Brain pericyte (primary cell): ENCODE measurements around the gene HEATR1.
"Not testable (repeated sequence)": the region's sequence is repeated elsewhere in the genome, so short reads cannot be mapped to it uniquely, and the experiment has no call there.

Experiments
- DNase-seq: peaks from one replicate; pipeline ENCODE4 v3.0.0-alpha.2; 2012; ENCODE audit warnings: low read depth, low spot score

HEATR1 gene

DNA sequence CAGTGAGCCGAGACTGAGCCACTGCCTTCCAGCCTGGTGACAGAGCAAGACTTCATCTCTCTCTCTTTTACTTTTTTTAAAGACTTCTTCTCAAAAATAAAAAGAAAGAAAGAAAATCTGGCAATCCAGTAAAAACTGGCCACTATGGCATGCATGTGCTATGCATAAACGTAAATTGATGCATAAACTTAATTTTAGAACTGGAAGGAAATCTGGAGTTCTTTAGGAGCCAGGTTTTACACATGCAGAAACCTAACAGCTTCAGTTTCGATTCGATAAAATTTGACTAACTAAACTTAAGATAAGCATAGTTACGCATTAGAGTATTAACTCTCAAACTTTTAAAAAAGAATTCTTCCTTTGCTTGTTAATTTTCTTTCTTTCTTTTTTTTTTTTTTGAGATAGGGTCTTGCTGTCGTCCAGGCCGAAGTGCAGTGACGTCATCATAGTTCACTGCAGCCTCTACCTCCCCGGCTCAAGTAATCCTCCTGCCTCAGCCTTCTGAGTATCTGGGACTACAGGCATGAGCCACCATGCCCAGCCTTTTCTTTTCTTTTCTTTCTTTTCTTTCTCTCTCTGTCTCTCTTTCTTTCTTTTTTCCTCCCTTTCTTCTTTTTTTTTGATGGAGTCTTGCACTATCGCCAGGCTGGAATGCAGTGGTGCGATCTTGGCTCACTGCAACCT, 92.4 kb downstream of the HEATR1 start:
- no peak for DNase-seq

DNA sequence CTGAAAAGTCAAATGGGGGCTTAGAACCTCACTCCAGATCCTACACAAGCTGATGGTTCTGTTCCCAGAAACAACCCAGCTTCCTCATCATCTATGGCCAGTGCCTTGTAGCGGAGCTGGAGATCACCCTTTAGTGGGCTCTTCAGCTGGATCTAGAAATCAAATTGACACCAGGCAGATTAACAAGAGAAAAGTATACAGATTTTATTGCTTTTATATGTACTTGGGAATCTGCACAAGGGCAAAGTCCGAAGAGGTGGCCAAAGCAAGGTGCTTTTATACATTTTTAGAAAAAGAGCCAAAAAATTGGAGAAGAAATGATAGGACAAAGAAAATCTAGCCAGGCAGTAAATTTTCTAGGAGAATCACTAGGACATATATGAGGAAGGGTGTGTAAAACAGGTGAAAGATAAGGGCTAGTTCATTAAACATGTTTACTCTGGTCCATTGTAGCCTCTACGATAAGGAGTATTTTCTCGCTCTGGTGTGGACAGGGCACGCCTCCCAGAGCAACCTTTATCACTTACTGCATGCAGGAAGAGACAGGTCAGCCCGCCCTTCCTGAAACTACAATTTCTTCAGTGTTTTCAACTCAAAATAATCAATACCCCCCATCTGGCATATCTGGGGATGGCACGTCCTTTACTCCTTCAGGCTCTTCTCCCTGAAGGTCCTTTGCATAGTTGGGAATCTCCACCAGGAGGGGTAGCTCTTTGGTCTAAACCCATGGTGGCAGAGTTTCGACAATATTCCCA, 94.5 kb downstream of the HEATR1 start:
- no peak for DNase-seq

DNA sequence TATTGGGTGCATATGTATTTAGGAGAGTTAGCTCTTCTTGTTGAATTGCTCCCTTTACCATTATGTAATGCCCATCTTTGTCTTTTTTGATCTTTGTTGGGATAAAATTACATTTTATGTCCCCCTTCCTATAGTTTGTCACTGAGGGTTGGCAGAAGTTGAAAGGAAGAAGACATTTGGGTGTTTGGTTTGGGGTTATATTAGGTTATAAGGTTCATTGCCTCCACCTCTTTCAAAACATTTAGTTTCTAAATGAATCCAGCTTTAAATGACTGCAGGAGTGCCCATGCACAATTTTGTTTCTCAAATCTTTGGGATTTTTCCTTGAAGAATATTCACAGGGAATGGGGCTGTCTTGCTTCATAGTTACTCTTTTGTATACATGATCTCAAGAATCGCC, 95.1 kb downstream of the HEATR1 start:
- no peak for DNase-seq

DNA sequence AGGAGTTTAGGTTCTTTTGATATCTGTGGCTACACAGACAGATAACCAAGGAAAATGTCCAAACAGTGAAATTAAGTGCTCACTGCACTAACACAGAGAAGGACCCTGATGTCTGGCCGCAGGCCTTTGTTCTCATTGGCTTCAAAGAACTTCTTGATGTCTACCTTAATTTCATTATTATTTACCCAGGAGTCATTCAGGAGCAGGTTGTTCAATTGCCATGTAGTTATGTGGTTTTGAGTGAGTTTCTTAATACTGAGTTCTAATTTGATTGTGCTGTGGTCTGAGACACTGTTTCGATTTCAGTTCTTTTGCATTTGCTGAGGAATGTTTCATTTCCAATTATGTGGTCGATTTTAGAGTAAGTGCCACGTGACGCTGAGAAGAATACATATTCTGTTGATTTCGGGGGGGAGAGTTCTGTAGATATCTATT, 95.7 kb downstream of the HEATR1 start:
- no peak for DNase-seq

DNA sequence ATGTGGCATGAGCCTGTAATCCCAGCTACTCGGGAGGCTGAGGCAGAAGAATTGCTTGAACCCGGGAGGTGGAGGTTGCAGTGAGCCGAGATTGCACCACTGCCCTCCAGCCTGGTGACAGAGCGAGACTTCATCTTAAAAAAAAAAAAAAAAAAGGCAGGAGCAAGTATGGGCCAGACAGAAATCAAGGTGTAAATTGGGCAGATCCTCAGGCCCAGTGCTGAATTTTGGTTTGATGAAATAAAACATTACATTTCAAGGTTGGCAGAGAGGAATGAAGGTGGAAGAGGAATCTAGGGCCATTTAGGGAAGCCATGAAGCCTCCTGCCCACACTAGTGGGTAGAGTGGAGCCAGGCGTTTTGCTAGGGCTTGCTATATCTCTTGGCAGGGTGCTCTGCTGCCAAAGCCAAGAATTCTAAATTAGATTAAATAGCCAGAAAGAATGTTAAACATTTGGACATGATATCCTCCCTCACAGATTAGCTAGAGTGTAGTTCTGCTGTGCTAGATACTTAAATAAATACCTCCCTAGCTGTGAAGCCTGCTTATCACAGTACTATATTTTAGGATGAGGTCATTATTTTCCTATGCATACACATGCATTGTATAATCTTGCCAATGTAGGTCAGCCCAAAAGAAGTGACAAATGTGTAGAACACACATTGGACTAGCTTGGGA, 97.2 kb downstream of the HEATR1 start:
- no peak for DNase-seq

DNA sequence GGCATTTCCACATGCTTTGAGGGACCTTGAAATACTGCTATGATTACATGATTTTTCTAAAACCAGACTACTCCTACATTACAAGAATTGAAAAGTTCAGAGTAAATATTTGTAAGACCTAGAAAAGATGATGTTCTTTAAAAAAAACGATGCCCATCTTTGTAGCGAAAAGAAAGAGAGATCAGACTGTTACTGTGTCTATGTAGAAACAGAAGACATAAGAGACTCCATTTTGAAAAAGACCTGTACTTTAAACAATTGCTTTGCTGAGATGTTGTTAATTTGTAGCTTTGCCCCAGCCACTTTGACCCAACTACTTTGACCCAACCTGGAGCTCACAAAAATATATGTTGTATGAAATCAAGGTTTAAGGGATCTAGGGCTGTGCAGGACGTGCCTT, 100.0 kb downstream of the HEATR1 start:
- DNase-seq, result not testable (repeated sequence)

DNA sequence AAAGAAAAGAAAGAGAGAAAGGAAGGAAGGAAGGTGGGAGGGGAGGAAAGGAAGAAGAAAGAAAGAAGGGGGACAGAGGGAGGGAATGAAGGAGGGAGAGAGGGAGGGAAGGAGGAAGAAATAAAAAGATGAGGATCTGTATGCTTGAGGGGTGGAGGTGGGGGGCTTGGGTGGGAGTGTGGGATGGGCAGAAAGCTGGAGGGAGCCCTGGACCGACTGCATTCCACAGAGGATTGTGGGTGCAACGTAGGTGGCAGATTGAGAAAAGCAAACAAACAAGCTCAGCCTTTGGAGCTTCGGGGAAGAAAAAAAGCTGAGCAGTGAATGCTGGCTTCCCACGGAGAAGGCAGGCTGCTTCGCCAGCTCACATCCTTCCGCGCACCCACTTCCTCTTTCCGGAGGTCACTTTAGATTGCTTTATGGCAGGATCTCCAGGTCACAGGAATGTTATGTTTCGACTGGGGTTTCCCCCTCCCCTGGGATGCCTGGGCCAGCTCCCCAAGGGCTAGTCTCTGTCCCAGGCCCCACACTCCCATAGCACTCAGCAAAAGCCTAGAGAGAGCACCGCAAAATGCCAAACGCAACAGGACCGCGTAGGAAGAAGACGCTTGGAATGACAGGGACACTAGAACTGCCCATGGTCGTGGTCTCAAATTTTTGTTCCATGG, 101.2 kb downstream of the HEATR1 start:
- peak; percentile 26 for DNase-seq

DNA sequence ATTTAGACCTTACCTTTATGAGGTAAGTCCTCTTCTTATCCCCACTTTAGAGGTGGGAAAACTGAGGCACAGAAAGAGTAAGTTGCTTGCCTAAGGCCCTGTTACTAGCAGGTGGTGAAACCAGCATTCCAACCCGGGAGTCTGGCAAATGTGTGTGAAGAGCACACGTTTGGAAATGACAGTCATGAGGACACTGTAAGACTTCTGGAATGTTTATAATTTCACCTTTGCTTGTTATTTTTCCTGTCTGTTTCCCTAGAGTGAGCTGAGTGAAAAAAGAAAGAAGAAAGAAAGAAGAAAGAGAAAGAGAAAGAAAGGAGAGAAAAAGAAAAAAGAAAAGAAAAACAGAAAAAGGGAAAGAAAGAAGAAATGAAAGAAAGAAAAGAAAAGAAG, 101.7 kb downstream of the HEATR1 start:
- no peak for DNase-seq

DNA sequence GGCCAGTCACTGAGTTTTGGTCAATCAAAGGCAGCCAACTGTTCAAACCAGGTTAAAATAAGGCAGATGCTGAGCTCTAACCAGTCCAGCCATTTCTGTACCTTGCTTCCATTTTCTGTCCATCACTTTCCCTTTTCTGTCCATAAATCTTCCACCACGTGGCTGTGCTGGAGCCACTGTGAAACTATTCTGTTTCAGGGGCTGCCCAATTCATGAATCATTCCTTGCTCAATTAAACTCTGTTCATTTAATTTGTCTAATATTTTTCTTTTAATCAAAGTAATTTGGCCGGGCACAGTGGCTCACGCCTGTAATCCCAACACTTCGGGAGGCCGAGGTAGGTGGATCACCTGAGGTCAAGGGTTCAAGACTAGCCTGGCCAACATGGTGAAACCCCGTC, 103.2 kb downstream of the HEATR1 start:
- DNase-seq, result no peak
